ENCODE results near the gene TMEM150C. TPM values are rescaled to one million over a fixed set of nuclear protein-coding genes. Genes with fewer than 3 reads are reported as not detected.
"Not testable (repeated sequence)": the region's sequence is repeated elsewhere in the genome, so short reads cannot be mapped to it uniquely, and the experiment has no call there.

The TMEM150C gene
- total RNA-seq, 1 experiment from 2014 or later, result 1.9 TPM

GRCh38 chr4:82515705-82516104 is 46.1 kb downstream of the TMEM150C start:
- peak; percentile 72 for DNase-seq (ENCODE audit: low read depth)

GRCh38 chr4:82513382-82513781 is 48.4 kb downstream of the TMEM150C start:
- DNase-seq (ENCODE audit: low read depth), result no peak

- DNase-seq (ENCODE audit: low read depth), result no peak
Measured at GRCh38 chr4:82510216-82510615, 51.6 kb downstream of the TMEM150C start.

- DNase-seq (ENCODE audit: low read depth), result no peak
Measured at GRCh38 chr4:82508806-82509428, 52.9 kb downstream of the TMEM150C start.

- no peak for DNase-seq (ENCODE audit: low read depth)
Measured at GRCh38 chr4:82508011-82508410, 53.8 kb downstream of the TMEM150C start.

GRCh38 chr4:82501154-82501442 is 60.7 kb downstream of the TMEM150C start:
- DNase-seq (ENCODE audit: low read depth), result no peak

GRCh38 chr4:82500435-82501153 is 61.2 kb downstream of the TMEM150C start:
- no peak for DNase-seq (ENCODE audit: low read depth)

- DNase-seq (ENCODE audit: low read depth), result no peak
Measured at GRCh38 chr4:82499738-82500434, 61.9 kb downstream of the TMEM150C start.

- no peak for DNase-seq (ENCODE audit: low read depth)
Measured at GRCh38 chr4:82496349-82496748, 65.4 kb downstream of the TMEM150C start.

GRCh38 chr4:82495666-82496065 is 66.1 kb downstream of the TMEM150C start:
- DNase-seq (ENCODE audit: low read depth), result no peak

GRCh38 chr4:82493721-82494425 is 67.9 kb downstream of the TMEM150C start:
- no peak for DNase-seq (ENCODE audit: low read depth)

- peak; percentile 7 for DNase-seq (ENCODE audit: low read depth)
Measured at GRCh38 chr4:82491251-82491960, 70.4 kb downstream of the TMEM150C start.

GRCh38 chr4:82489987-82490386 is 71.8 kb downstream of the TMEM150C start:
- no peak for DNase-seq (ENCODE audit: low read depth)

- no peak for DNase-seq (ENCODE audit: low read depth)
Measured at GRCh38 chr4:82489076-82489475, 72.7 kb downstream of the TMEM150C start.

GRCh38 chr4:82484996-82485783 is 76.6 kb downstream of the TMEM150C start:
- no peak for DNase-seq (ENCODE audit: low read depth)

GRCh38 chr4:82482387-82482786 is 79.4 kb downstream of the TMEM150C start:
- DNase-seq (ENCODE audit: low read depth), result no peak

- no peak for DNase-seq (ENCODE audit: low read depth)
Measured at GRCh38 chr4:82481506-82481840, 80.3 kb downstream of the TMEM150C start.

GRCh38 chr4:82480771-82481505 is 80.8 kb downstream of the TMEM150C start:
- DNase-seq (ENCODE audit: low read depth), result no peak

GRCh38 chr4:82479562-82479961 is 82.2 kb downstream of the TMEM150C start:
- DNase-seq (ENCODE audit: low read depth), result no peak

- DNase-seq (ENCODE audit: low read depth), result not testable (repeated sequence)
Measured at GRCh38 chr4:82477469-82477868, 84.3 kb downstream of the TMEM150C start.

All from Daoy (cell line).